PFSK-1 (cell line): ENCODE measurements around the gene CLDN6.

ENCODE experiments used
- POLR2AphosphoS5 ChIP-seq: IDR thresholded peaks from 2 replicates; pipeline ENCODE4 v1.6.1; 2012; ENCODE audit warnings: low read depth, mild to moderate bottlenecking, control low read depth, low read length, moderate library complexity
- REST ChIP-seq, 2 experiments: IDR thresholded peaks; 2 replicates each; pipeline versions ENCODE4 v1.6.1 to v1.8.0; 2011 to 2012; ENCODE audit warnings: low read depth in 2 of 2, low read length in 2 of 2, control low read depth in 1 of 2, inconsistent platforms in 1 of 2, mild to moderate bottlenecking in 1 of 2, moderate library complexity in 1 of 2; ENCODE audit not compliant: insufficient read depth in 1 of 2

- no peak for TF ChIP-seq POLR2AphosphoS5
- TF ChIP-seq REST (IDR thresholded peaks at IDR 0.05; ENCODE audit: insufficient read depth in 1 of 2, low read depth in 2 of 2, low read length in 2 of 2): no peak
Observed at GRCh38 chr16:3009568-3010390, 8.2 kb downstream of the CLDN6 start.
